ENCODE measurements around the gene SMIM7. TPM values are rescaled to one million over a fixed set of nuclear protein-coding genes. Genes with fewer than 3 reads are reported as not detected.

Gene SMIM7
- total and polyA plus RNA-seq, 2 donors = 79.0 to 100 TPM

- Histone ChIP-seq H3K36me3 (ENCODE audit: control insufficient read depth in 2 of 2, insufficient read depth in 2 of 2, low read length in 1 of 2) (peaks cover 3% of the 10 kb centered on the region in 2 donors), H3K27me3 (ENCODE audit: control insufficient read depth in 2 of 2, insufficient read depth in 1 of 2, low read length in 1 of 2) (no peaks in the 10 kb centered on the region), H3K4me3 (ENCODE audit: low read length in 2 of 2) (no peak overlapping the region), H3K9me3 (ENCODE audit: control insufficient read depth in 2 of 2, insufficient read depth in 1 of 2, low read length in 1 of 2) (no peaks in the 10 kb centered on the region), H3K27ac (ENCODE audit: low read depth in 1 of 2, low read length in 1 of 2) (no peak overlapping the region), H3K4me1 (ENCODE audit: control insufficient read depth in 2 of 2, insufficient read depth in 2 of 2, low read length in 2 of 2) (peaks cover 14 to 16% of the 10 kb centered on the region in 2 donors)
- 83% methylated on average over 3 of the region's 3 CpGs for WGBS
- no peak for DNase-seq (ENCODE audit: low read depth in 6 of 9, low spot score in 9 of 9)
Observed at GRCh38 chr19:16612636-16613035, 47.3 kb downstream of the SMIM7 start.

- Histone ChIP-seq H3K9me3 (ENCODE audit: control insufficient read depth in 2 of 2, insufficient read depth in 1 of 2, low read length in 1 of 2) (no peaks in the 10 kb centered on the region), H3K4me1 (ENCODE audit: control insufficient read depth in 2 of 2, insufficient read depth in 2 of 2, low read length in 2 of 2) (peaks cover 12 to 16% of the 10 kb centered on the region in 2 donors), H3K4me3 (ENCODE audit: low read length in 2 of 2) (no peak overlapping the region), H3K36me3 (ENCODE audit: control insufficient read depth in 2 of 2, insufficient read depth in 2 of 2, low read length in 1 of 2) (peaks cover 3 to 7% of the 10 kb centered on the region in 2 donors), H3K27me3 (ENCODE audit: control insufficient read depth in 2 of 2, insufficient read depth in 1 of 2, low read length in 1 of 2) (no peaks in the 10 kb centered on the region), H3K27ac (ENCODE audit: low read depth in 1 of 2, low read length in 1 of 2) (no peak overlapping the region)
- no peak for DNase-seq (ENCODE audit: low read depth in 6 of 9, low spot score in 9 of 9)
- WGBS = over 99% methylated on average over 6 of the region's 6 CpGs
Observed at GRCh38 chr19:16611121-16611520, 48.8 kb downstream of the SMIM7 start.

- WGBS = 88% methylated on average over 5 of the region's 5 CpGs
- DNase-seq (ENCODE audit: low read depth in 6 of 9, low spot score in 9 of 9) = no peak
- Histone ChIP-seq H3K27ac (ENCODE audit: low read depth in 1 of 2, low read length in 1 of 2) (no peak overlapping the region), H3K9me3 (ENCODE audit: control insufficient read depth in 2 of 2, insufficient read depth in 1 of 2, low read length in 1 of 2) (no peaks in the 10 kb centered on the region), H3K4me1 (ENCODE audit: control insufficient read depth in 2 of 2, insufficient read depth in 2 of 2, low read length in 2 of 2) (peaks cover 3 to 4% of the 10 kb centered on the region in 2 donors), H3K4me3 (ENCODE audit: low read length in 2 of 2) (no peak overlapping the region), H3K36me3 (ENCODE audit: control insufficient read depth in 2 of 2, insufficient read depth in 2 of 2, low read length in 1 of 2) (peaks cover 7 to 9% of the 10 kb centered on the region in 2 donors), H3K27me3 (ENCODE audit: control insufficient read depth in 2 of 2, insufficient read depth in 1 of 2, low read length in 1 of 2) (no peaks in the 10 kb centered on the region)
Observed at GRCh38 chr19:16609511-16610200, 50.3 kb downstream of the SMIM7 start.

GRCh38 chr19:16608290-16608739, 51.6 kb downstream of the SMIM7 start:
- H3K27ac ChIP-seq (ENCODE audit: low read depth in 1 of 2, low read length in 1 of 2) = no peak overlapping the region
- H3K27me3 ChIP-seq (ENCODE audit: control insufficient read depth in 2 of 2, insufficient read depth in 1 of 2, low read length in 1 of 2) = no peaks in the 10 kb centered on the region
- no peak overlapping the region for H3K4me3 ChIP-seq (ENCODE audit: low read length in 2 of 2)
- peaks cover 6 to 7% of the 10 kb centered on the region in 2 donors for H3K36me3 ChIP-seq (ENCODE audit: control insufficient read depth in 2 of 2, insufficient read depth in 2 of 2, low read length in 1 of 2)
- no peaks in the 10 kb centered on the region for H3K9me3 ChIP-seq (ENCODE audit: control insufficient read depth in 2 of 2, insufficient read depth in 1 of 2, low read length in 1 of 2)
- no peak for DNase-seq (ENCODE audit: low read depth in 6 of 9, low spot score in 9 of 9)
- H3K4me1 ChIP-seq (ENCODE audit: control insufficient read depth in 2 of 2, insufficient read depth in 2 of 2, low read length in 2 of 2) = no peaks in the 10 kb centered on the region
- 99% methylated on average over 1 of the region's 1 CpG for WGBS

GRCh38 chr19:16607819-16608218, 52.1 kb downstream of the SMIM7 start:
- Histone ChIP-seq H3K27ac (ENCODE audit: low read depth in 1 of 2, low read length in 1 of 2) (peak overlapping the region in 1 of 2 donors; percentile 53), H3K9me3 (ENCODE audit: control insufficient read depth in 2 of 2, insufficient read depth in 1 of 2, low read length in 1 of 2) (no peaks in the 10 kb centered on the region), H3K4me1 (ENCODE audit: control insufficient read depth in 2 of 2, insufficient read depth in 2 of 2, low read length in 2 of 2) (no peaks in the 10 kb centered on the region), H3K27me3 (ENCODE audit: control insufficient read depth in 2 of 2, insufficient read depth in 1 of 2, low read length in 1 of 2) (no peaks in the 10 kb centered on the region), H3K4me3 (ENCODE audit: low read length in 2 of 2) (no peak overlapping the region), H3K36me3 (ENCODE audit: control insufficient read depth in 2 of 2, insufficient read depth in 2 of 2, low read length in 1 of 2) (peaks cover 6 to 7% of the 10 kb centered on the region in 2 donors)
- 96% methylated on average over 12 of the region's 12 CpGs for WGBS
- DNase-seq (ENCODE audit: low read depth in 6 of 9, low spot score in 9 of 9) = no peak

- no peak overlapping the region for H3K27ac ChIP-seq (ENCODE audit: low read depth in 1 of 2, low read length in 1 of 2)
- WGBS = 94% methylated on average over 8 of the region's 8 CpGs
Observed at GRCh38 chr19:16605553-16605994, 54.4 kb downstream of the SMIM7 start.

GRCh38 chr19:16605115-16605514, 54.8 kb downstream of the SMIM7 start:
- WGBS = 94% methylated on average over 3 of the region's 3 CpGs
- H3K4me3 ChIP-seq (ENCODE audit: low read length in 2 of 2) = no peak overlapping the region
- no peak overlapping the region for H3K27ac ChIP-seq (ENCODE audit: low read depth in 1 of 2, low read length in 1 of 2)
- no peaks in the 10 kb centered on the region for H3K9me3 ChIP-seq (ENCODE audit: control insufficient read depth in 2 of 2, insufficient read depth in 1 of 2, low read length in 1 of 2)
- DNase-seq (ENCODE audit: low read depth in 6 of 9, low spot score in 9 of 9) = no peak
- H3K27me3 ChIP-seq (ENCODE audit: control insufficient read depth in 2 of 2, insufficient read depth in 1 of 2, low read length in 1 of 2) = no peaks in the 10 kb centered on the region
- H3K4me1 ChIP-seq (ENCODE audit: control insufficient read depth in 2 of 2, insufficient read depth in 2 of 2, low read length in 2 of 2) = peaks cover 0 to 3% of the 10 kb centered on the region in 2 donors
- peaks cover 7 to 9% of the 10 kb centered on the region in 2 donors for H3K36me3 ChIP-seq (ENCODE audit: control insufficient read depth in 2 of 2, insufficient read depth in 2 of 2, low read length in 1 of 2)

More at GRCh38 chr19:16605553-16605994, 54.4 kb downstream of the SMIM7 start:
- Histone ChIP-seq H3K9me3 (ENCODE audit: control insufficient read depth in 2 of 2, insufficient read depth in 1 of 2, low read length in 1 of 2) (no peaks in the 10 kb centered on the region), H3K4me3 (ENCODE audit: low read length in 2 of 2) (no peak overlapping the region), H3K36me3 (ENCODE audit: control insufficient read depth in 2 of 2, insufficient read depth in 2 of 2, low read length in 1 of 2) (peaks cover 7 to 9% of the 10 kb centered on the region in 2 donors), H3K4me1 (ENCODE audit: control insufficient read depth in 2 of 2, insufficient read depth in 2 of 2, low read length in 2 of 2) (no peaks in the 10 kb centered on the region), H3K27me3 (ENCODE audit: control insufficient read depth in 2 of 2, insufficient read depth in 1 of 2, low read length in 1 of 2) (no peaks in the 10 kb centered on the region)
- DNase-seq (ENCODE audit: low read depth in 6 of 9, low spot score in 9 of 9) = no peak

GRCh38 chr19:16604615-16605014, 55.3 kb downstream of the SMIM7 start:
- Histone ChIP-seq H3K4me3 (ENCODE audit: low read length in 2 of 2) (no peak overlapping the region), H3K4me1 (ENCODE audit: control insufficient read depth in 2 of 2, insufficient read depth in 2 of 2, low read length in 2 of 2) (peaks cover 0 to 3% of the 10 kb centered on the region in 2 donors), H3K27me3 (ENCODE audit: control insufficient read depth in 2 of 2, insufficient read depth in 1 of 2, low read length in 1 of 2) (no peaks in the 10 kb centered on the region), H3K27ac (ENCODE audit: low read depth in 1 of 2, low read length in 1 of 2) (no peak overlapping the region), H3K9me3 (ENCODE audit: control insufficient read depth in 2 of 2, insufficient read depth in 1 of 2, low read length in 1 of 2) (no peaks in the 10 kb centered on the region), H3K36me3 (ENCODE audit: control insufficient read depth in 2 of 2, insufficient read depth in 2 of 2, low read length in 1 of 2) (peaks cover 7 to 9% of the 10 kb centered on the region in 2 donors)
- 98% methylated on average over 6 of the region's 6 CpGs for WGBS
- DNase-seq (ENCODE audit: low read depth in 6 of 9, low spot score in 9 of 9) = no peak

- Histone ChIP-seq H3K27me3 (ENCODE audit: control insufficient read depth in 2 of 2, insufficient read depth in 1 of 2, low read length in 1 of 2) (no peaks in the 10 kb centered on the region), H3K36me3 (ENCODE audit: control insufficient read depth in 2 of 2, insufficient read depth in 2 of 2, low read length in 1 of 2) (peaks cover 7 to 9% of the 10 kb centered on the region in 2 donors), H3K9me3 (ENCODE audit: control insufficient read depth in 2 of 2, insufficient read depth in 1 of 2, low read length in 1 of 2) (no peaks in the 10 kb centered on the region), H3K27ac (ENCODE audit: low read depth in 1 of 2, low read length in 1 of 2) (no peak overlapping the region), H3K4me3 (ENCODE audit: low read length in 2 of 2) (no peak overlapping the region), H3K4me1 (ENCODE audit: control insufficient read depth in 2 of 2, insufficient read depth in 2 of 2, low read length in 2 of 2) (peaks cover 0 to 3% of the 10 kb centered on the region in 2 donors)
- DNase-seq (ENCODE audit: low read depth in 6 of 9, low spot score in 9 of 9) = no peak
- 95% methylated on average over 3 of the region's 3 CpGs for WGBS
Observed at GRCh38 chr19:16603090-16603489, 56.9 kb downstream of the SMIM7 start.
